HG02852 (cell line): ENCODE data around the gene SIN3B.

Experiments
- ATAC-seq: cut with Tn5 transposase; IDR thresholded peaks from one replicate; pipeline ENCODE4 v1.9.1; 2021; ENCODE audit warnings: mild to moderate bottlenecking, moderate library complexity; ENCODE audit not compliant: unreplicated experiment

Gene SIN3B

GRCh38 chr19:16908759-16909158, 79.6 kb downstream of the SIN3B start:
- no peak for ATAC-seq

DNA sequence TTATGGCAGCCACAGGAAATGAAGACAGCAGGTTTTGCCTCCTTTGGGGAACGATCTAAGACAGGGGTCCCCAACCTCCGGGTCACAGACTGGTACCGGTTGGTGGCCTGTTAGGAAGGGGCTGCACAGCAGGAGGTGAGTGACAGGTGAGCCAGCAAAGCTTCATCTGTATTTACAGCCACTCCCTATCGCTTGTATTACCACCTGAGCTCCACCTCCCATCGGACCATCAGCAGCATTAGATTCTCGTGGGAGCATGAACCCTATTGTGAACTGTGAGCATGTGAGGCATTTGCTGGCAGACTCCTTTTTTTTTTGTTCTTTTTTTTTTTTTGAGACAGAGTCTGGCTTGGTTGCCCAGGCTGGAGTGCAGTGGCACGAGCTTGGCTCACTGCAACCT, 81.8 kb downstream of the SIN3B start:
- ATAC-seq: no peak

- ATAC-seq: no peak
These were observed 83.6 kb downstream of the SIN3B start for GRCh38 chr19:16912780-16913179.

DNA sequence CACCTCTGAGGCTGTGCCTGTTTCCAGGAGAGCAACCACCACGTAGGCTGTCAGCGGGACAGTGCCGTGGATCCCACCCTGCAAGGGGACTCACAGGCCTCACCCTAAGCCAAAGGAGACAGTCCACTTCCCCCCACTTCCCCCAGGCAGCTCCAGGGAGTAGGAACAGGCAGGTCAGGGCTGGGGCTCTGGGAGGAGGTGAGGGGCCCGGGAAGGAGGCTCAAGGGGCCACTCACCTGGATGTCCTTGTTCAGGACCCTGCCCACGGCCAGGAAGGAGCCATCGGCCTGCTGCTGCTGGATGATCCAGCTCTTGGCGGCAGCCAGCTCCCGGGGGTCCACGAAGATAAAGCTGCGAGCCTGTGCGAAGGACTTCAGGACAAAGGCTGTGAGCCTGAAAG, 85.2 kb downstream of the SIN3B start:
- no peak for ATAC-seq

GRCh38 chr19:16915135-16915534, 85.9 kb downstream of the SIN3B start:
- no peak for ATAC-seq

DNA sequence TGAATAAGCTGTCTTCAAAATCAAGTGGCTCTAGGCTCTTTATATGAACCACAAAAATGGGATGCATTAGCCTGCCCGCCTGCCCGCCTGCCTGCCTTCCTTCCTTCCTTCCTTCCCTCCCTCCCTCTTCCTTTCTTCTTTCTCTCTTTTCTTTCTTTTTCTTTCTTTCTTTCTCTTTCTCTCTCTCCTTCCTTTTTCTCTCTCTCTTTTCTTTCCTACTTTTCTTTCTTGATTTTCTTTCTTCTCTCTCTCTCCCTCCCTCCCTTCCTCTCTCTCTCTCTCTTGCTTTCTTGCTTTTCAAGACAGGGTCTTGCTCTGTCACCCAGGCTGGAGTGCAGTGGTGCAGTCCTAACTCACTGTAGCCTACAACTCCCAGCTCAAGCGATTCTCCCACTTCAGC, 86.5 kb downstream of the SIN3B start:
- ATAC-seq: no peak

GRCh38 chr19:16917401-16917800, 88.2 kb downstream of the SIN3B start:
- no peak for ATAC-seq

GRCh38 chr19:16919496-16919895, 90.3 kb downstream of the SIN3B start:
- ATAC-seq: no peak

GRCh38 chr19:16920816-16921529, 91.8 kb downstream of the SIN3B start:
- no peak for ATAC-seq

GRCh38 chr19:16921766-16922591, 92.8 kb downstream of the SIN3B start:
- no peak for ATAC-seq

DNA sequence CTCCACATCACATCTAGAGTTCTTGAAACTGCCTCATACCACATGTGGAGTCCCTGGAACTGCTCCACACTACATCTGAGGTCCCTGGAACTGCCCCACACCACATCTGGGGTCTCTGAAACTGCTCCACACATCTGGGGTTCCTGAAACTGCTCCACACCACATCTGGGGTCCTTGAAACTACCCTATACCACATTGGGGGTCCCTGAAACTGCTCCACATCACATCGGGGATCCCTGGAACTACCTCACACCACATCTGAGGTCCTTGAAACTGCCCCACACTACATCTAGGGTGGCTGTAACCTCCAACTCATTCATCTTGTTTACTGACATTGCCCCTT, 93.4 kb downstream of the SIN3B start:
- no peak for ATAC-seq

- ATAC-seq: no peak
These were observed 93.8 kb downstream of the SIN3B start for GRCh38 chr19:16922949-16923348.

GRCh38 chr19:16927883-16928282, 98.7 kb downstream of the SIN3B start:
- ATAC-seq: no peak

GRCh38 chr19:16928351-16928750, 99.2 kb downstream of the SIN3B start:
- no peak for ATAC-seq

DNA sequence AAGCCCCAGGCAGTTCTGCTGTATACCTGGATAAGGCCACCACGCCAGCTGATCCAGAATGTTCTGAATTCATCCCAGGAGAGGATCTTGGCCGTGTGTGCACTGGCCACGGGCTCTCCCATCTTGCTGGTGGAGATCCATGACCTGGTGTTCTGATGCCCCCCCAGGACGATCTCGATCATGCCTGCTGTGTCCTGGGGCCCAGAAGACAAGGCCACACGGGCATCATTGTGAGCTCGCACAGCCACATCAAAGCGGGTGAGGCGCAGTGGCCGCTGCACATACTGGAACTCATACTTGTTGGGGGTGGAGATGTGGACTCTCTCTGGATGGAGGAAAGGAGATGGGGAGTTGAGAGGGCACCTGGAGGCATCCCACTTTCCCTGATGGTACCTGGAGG, 99.7 kb downstream of the SIN3B start:
- no peak for ATAC-seq
